Neuron (in vitro differentiated cells): ENCODE measurements around the gene ART5.
A peak's percentile ranks its signal among the peaks of the same experiment; 100 is the strongest.

Source experiments
- H2AFZ ChIP-seq: one replicate; pipeline ENCODE4 v1.6.1; 2013; ENCODE audit warnings: low read depth, mild to moderate bottlenecking, inconsistent platforms, low read length, moderate library complexity
- H3K27me3 ChIP-seq: one replicate; pipeline ENCODE4 v1.6.1; 2013; ENCODE audit warnings: low read length; ENCODE audit not compliant: insufficient read depth
- H3K36me3 ChIP-seq: one replicate; pipeline ENCODE4 v1.6.1; 2013; ENCODE audit warnings: low read length; ENCODE audit not compliant: insufficient read depth
- H3K4me1 ChIP-seq: one replicate; pipeline ENCODE4 v1.6.1; 2013; ENCODE audit warnings: low read length; ENCODE audit not compliant: insufficient read depth
- H3K4me3 ChIP-seq: 2 replicates; pipeline ENCODE4 v1.5.1; 2013; ENCODE audit warnings: mild to moderate bottlenecking, low read length, moderate library complexity
- H3K9me3 ChIP-seq: one replicate; pipeline ENCODE4 v1.6.1; 2013; ENCODE audit warnings: low read length

The ART5 gene

DNA sequence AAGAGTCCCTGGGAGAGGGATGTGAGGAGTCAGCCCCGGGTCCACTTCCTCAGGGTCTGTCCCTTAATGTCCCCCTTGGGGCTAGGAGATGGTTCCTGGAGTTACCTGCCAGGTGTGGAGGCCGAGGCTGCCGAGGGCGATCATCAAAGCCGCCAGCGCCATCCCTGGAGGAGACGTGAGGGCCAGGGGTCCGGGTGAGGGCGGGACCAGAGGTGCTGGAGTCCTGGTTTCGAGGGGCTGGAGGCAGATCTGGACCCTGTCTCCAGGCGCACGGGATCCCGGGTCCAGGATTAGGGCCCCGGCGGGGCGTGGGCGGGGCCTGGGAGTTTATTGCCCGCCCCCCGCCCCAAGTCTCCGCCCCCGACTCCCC lies at the start of gene ART5:
TSS of gene ART5 (minus strand) at position 292 of the 370 bp plus-strand sequence. CDS start at position 162, 130 bp downstream.
- no peaks in the 10 kb centered on the region for H3K27me3 ChIP-seq
- no peaks in the 10 kb centered on the region for H3K9me3 ChIP-seq
- H3K36me3 ChIP-seq: no peaks in the 10 kb centered on the region
- H2AFZ ChIP-seq: peak within 1 kb of the TSS; percentile 57
- peaks cover 8% of the 10 kb centered on the region for H3K4me1 ChIP-seq
- H3K4me3 ChIP-seq: peak within 1 kb of the TSS; percentile 50

- peaks cover 76% of the 10 kb centered on the region for H3K36me3 ChIP-seq
- no peaks in the 10 kb centered on the region for H3K9me3 ChIP-seq
- no peak overlapping the region for H3K4me3 ChIP-seq
- no peaks in the 10 kb centered on the region for H3K27me3 ChIP-seq
- H2AFZ ChIP-seq: no peak overlapping the region
- no peaks in the 10 kb centered on the region for H3K4me1 ChIP-seq
These were observed 45.0 kb upstream of the ART5 start for GRCh38 chr11:3686751-3687150.

DNA sequence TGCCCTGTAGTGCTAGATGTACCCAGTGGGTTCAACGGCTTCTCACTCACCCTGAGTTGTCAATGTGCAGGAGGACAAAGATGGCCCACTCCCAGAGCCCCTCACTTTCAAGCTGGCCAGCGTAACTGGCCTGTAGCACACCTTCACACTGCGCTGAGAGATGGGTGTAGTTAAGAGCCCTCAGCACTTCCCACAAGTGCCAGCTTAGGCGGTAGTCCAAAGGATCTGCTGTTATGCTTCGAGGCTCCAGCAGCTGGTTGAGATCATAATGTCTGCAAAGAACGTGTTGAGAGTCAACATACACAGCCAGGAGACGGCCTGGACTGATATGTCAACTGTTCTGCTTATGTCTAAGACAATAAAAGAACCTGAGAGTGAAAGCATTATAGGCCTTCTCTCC lies 44.1 kb upstream of the ART5 start:
- Histone ChIP-seq H3K9me3 (no peaks in the 10 kb centered on the region), H3K36me3 (peaks cover 76% of the 10 kb centered on the region), H2AFZ (no peak overlapping the region), H3K4me3 (no peak overlapping the region), H3K4me1 (no peaks in the 10 kb centered on the region), H3K27me3 (no peaks in the 10 kb centered on the region)

DNA sequence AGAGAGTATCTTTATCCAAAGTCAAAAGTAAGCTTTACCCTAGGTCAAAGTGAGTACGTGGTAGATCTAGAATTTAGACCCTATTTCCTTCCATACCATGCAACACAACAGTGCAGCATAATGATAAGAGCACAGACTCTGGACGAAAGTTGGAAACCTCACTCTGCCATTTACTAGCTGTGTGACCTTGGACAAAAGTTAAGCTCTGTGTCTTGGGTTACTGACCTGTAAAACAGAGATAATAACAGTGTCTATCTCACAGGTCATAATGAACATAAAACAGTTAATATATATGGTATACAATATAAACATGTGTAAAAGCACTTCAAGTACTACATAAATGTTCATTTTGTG lies 43.0 kb upstream of the ART5 start:
- Histone ChIP-seq H3K4me3 (no peak overlapping the region), H3K4me1 (no peaks in the 10 kb centered on the region), H3K9me3 (no peaks in the 10 kb centered on the region), H2AFZ (no peak overlapping the region), H3K27me3 (no peaks in the 10 kb centered on the region), H3K36me3 (peaks cover 82% of the 10 kb centered on the region)

GRCh38 chr11:3684129-3684818 lies 42.5 kb upstream of the ART5 start:
- no peaks in the 10 kb centered on the region for H3K9me3 ChIP-seq
- no peaks in the 10 kb centered on the region for H3K4me1 ChIP-seq
- peaks cover 84% of the 10 kb centered on the region for H3K36me3 ChIP-seq
- no peaks in the 10 kb centered on the region for H3K27me3 ChIP-seq
- no peak overlapping the region for H3K4me3 ChIP-seq
- H2AFZ ChIP-seq: no peak overlapping the region

- no peaks in the 10 kb centered on the region for H3K9me3 ChIP-seq
- peaks cover 92% of the 10 kb centered on the region for H3K36me3 ChIP-seq
- no peaks in the 10 kb centered on the region for H3K4me1 ChIP-seq
- no peak overlapping the region for H2AFZ ChIP-seq
- H3K27me3 ChIP-seq: no peaks in the 10 kb centered on the region
- no peak overlapping the region for H3K4me3 ChIP-seq
These were observed 41.2 kb upstream of the ART5 start for GRCh38 chr11:3683039-3683438.

- Histone ChIP-seq H3K4me3 (no peak overlapping the region), H2AFZ (no peak overlapping the region), H3K9me3 (no peaks in the 10 kb centered on the region), H3K4me1 (no peaks in the 10 kb centered on the region), H3K27me3 (no peaks in the 10 kb centered on the region), H3K36me3 (peaks cover 90% of the 10 kb centered on the region)
These were observed 37.3 kb upstream of the ART5 start for GRCh38 chr11:3679077-3679476.

- Histone ChIP-seq H3K4me3 (no peak overlapping the region), H3K9me3 (no peaks in the 10 kb centered on the region), H2AFZ (no peak overlapping the region), H3K27me3 (no peaks in the 10 kb centered on the region), H3K36me3 (peaks cover 81% of the 10 kb centered on the region), H3K4me1 (no peaks in the 10 kb centered on the region)
These were observed 34.2 kb upstream of the ART5 start for GRCh38 chr11:3675971-3676370.

DNA sequence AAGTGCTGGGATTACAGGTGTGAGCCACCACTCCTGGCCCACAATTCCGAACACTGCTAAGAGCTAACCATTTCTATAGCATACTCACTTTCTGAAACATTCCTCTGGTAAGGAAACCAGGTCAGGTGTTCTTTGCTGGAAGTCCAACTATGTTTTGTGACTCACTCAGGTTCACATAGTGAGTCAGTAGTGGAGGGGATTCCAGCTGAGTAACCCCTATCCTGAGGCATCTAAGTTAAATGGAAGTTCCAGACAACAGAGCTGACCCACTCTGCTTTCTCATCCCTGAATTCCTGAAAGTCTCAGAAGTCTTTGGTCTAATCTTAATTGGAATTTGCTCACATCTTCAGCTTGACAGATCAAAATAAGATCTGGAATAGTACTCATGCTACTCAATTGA lies 32.4 kb upstream of the ART5 start:
- no peak overlapping the region for H2AFZ ChIP-seq
- no peaks in the 10 kb centered on the region for H3K9me3 ChIP-seq
- H3K27me3 ChIP-seq: no peaks in the 10 kb centered on the region
- H3K4me3 ChIP-seq: no peak overlapping the region
- H3K36me3 ChIP-seq: peaks cover 81% of the 10 kb centered on the region
- H3K4me1 ChIP-seq: no peaks in the 10 kb centered on the region

- Histone ChIP-seq H2AFZ (no peak within 1 kb of the TSS), H3K4me3 (no peak within 1 kb of the TSS), H3K9me3 (no peaks in the 10 kb centered on the region), H3K36me3 (peaks cover 73% of the 10 kb centered on the region), H3K27me3 (no peaks in the 10 kb centered on the region), H3K4me1 (no peaks in the 10 kb centered on the region)
These were observed 29.8 kb upstream of the ART5 start, which contains the start of gene CHRNA10 for GRCh38 chr11:3671334-3672254. TSS of gene CHRNA10 (minus strand) at chr11:3671384. CDS start at chr11:3671312, 72 bp downstream.

DNA sequence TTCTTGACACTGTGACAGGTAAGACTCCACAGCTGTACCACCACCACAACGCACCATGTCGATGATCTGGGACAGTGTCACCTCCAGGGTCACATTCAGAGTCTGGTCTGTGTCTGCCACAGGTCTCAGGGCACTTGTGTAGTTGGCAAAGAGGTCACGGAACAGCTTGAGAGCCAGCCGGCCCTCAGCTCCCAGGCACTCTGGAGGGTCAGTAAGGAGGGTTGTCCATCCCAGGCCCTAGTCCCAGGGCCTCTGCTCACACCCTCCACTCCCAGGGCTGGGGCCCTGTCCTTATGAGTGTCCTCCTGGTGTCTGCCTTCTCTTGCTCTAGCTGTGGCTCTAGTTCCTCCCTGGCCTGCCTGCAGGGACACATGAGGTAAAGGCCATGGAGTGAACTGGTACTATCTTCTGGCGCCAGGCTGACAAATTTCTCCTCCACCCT lies 28.0 kb upstream of the ART5 start:
- Histone ChIP-seq H3K27me3 (no peaks in the 10 kb centered on the region), H3K36me3 (peaks cover 71% of the 10 kb centered on the region), H2AFZ (no peak overlapping the region), H3K4me1 (no peaks in the 10 kb centered on the region), H3K9me3 (no peaks in the 10 kb centered on the region), H3K4me3 (no peak overlapping the region)

DNA sequence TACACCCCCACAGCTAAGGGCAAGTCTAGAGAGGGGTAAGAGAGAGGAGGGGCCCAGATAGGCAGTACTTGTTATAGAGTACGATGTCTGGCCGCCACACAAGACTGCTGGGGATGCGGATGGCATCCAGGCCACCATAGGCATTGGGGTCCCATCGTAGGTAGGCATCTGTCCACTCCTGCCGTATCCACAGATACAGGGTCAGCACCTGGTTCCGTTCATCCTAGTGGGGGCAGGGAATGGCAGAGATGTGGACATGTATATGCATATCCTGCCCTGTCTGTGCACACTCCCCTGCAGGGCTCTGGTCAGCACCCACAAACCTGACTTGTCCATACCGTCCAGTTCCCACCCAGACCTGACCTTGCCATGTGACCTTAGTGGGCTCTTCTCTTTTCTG lies 27.3 kb upstream of the ART5 start:
- Histone ChIP-seq H3K36me3 (peaks cover 65% of the 10 kb centered on the region), H2AFZ (no peak overlapping the region), H3K4me3 (no peak overlapping the region), H3K9me3 (no peaks in the 10 kb centered on the region), H3K27me3 (no peaks in the 10 kb centered on the region), H3K4me1 (no peaks in the 10 kb centered on the region)
